ENCODE results near the gene CCDC196.

Gene CCDC196

GRCh38 chr14:66453469-66453868 lies 32.7 kb upstream of the CCDC196 start:
- no peak overlapping the region for H3K4me3 ChIP-seq (replicated peaks; ENCODE audit: low read depth, low read length)
- no peak for TF ChIP-seq CTCF (IDR thresholded peaks at IDR 0.05; ENCODE audit: low read depth, low read length, missing control alignments)
- DNase-seq (ENCODE audit: extremely low read depth, low read depth), result no peak

- no peak for TF ChIP-seq CTCF (IDR thresholded peaks at IDR 0.05; ENCODE audit: low read depth, low read length, missing control alignments)
- no peak overlapping the region for H3K4me3 ChIP-seq (replicated peaks; ENCODE audit: low read depth, low read length)
- DNase-seq (ENCODE audit: extremely low read depth, low read depth), result no peak
These were observed 26.6 kb upstream of the CCDC196 start for GRCh38 chr14:66459603-66460002.

- DNase-seq (ENCODE audit: extremely low read depth, low read depth), result no peak
- no peak overlapping the region for H3K4me3 ChIP-seq (replicated peaks; ENCODE audit: low read depth, low read length)
- TF ChIP-seq CTCF (IDR thresholded peaks at IDR 0.05; ENCODE audit: low read depth, low read length, missing control alignments), result no peak
These were observed 21.9 kb upstream of the CCDC196 start for GRCh38 chr14:66464261-66464660.

GRCh38 chr14:66468778-66469367 lies 17.3 kb upstream of the CCDC196 start:
- no peak for TF ChIP-seq CTCF (IDR thresholded peaks at IDR 0.05; ENCODE audit: low read depth, low read length, missing control alignments)
- no peak for DNase-seq (ENCODE audit: extremely low read depth, low read depth)
- no peak overlapping the region for H3K4me3 ChIP-seq (replicated peaks; ENCODE audit: low read depth, low read length)

GRCh38 chr14:66471584-66471983 lies 14.6 kb upstream of the CCDC196 start:
- H3K4me3 ChIP-seq (replicated peaks; ENCODE audit: low read depth, low read length), result no peak overlapping the region
- DNase-seq (ENCODE audit: extremely low read depth, low read depth), result no peak
- no peak for TF ChIP-seq CTCF (IDR thresholded peaks at IDR 0.05; ENCODE audit: low read depth, low read length, missing control alignments)

GRCh38 chr14:66472251-66472650 lies 13.9 kb upstream of the CCDC196 start:
- DNase-seq (ENCODE audit: extremely low read depth, low read depth), result no peak
- no peak overlapping the region for H3K4me3 ChIP-seq (replicated peaks; ENCODE audit: low read depth, low read length)
- TF ChIP-seq CTCF (IDR thresholded peaks at IDR 0.05; ENCODE audit: low read depth, low read length, missing control alignments), result no peak

GRCh38 chr14:66473223-66473622 lies 12.9 kb upstream of the CCDC196 start:
- H3K4me3 ChIP-seq (replicated peaks; ENCODE audit: low read depth, low read length), result no peak overlapping the region
- no peak for DNase-seq (ENCODE audit: extremely low read depth, low read depth)
- TF ChIP-seq CTCF (IDR thresholded peaks at IDR 0.05; ENCODE audit: low read depth, low read length, missing control alignments), result no peak

Data from HFF-Myc (cell line).